ACC112 (cell line): ENCODE results near the gene SEPTIN5.

ENCODE experiments used
- H2AFZ ChIP-seq: fragments of 200-600 bp; sonication (generic); one replicate; pipeline ENCODE4 v1.6.0; 2017; ENCODE audit warnings: antibody characterized with exemption, low read length; ENCODE audit not compliant: unreplicated experiment
- H3K27ac ChIP-seq: fragments of 200-600 bp; sonication (generic); 2 replicates; pipeline ENCODE4 v1.5.1; 2014; ENCODE audit warnings: low read depth, mild to moderate bottlenecking, antibody characterized with exemption, low read length, moderate library complexity
- H3K27me3 ChIP-seq: fragments of 200-600 bp; sonication (generic); 2 replicates; pipeline ENCODE4 v1.6.1; 2014; ENCODE audit warnings: mild to moderate bottlenecking, antibody characterized with exemption, low read length, moderate library complexity, mixed read lengths; ENCODE audit not compliant: insufficient read depth
- H3K36me3 ChIP-seq: fragments of 200-600 bp; sonication (generic); 2 replicates; pipeline ENCODE4 v1.6.1; 2016; ENCODE audit warnings: mild to moderate bottlenecking, antibody characterized with exemption, low read length, moderate library complexity, mixed read lengths; ENCODE audit not compliant: insufficient read depth
- H3K4me1 ChIP-seq: fragments of 200-600 bp; sonication (generic); one replicate; pipeline ENCODE4 v1.6.1; 2016; ENCODE audit warnings: low read length, mixed read lengths; ENCODE audit not compliant: insufficient read depth, unreplicated experiment, control insufficient read depth
- H3K4me3 ChIP-seq: fragments of 200-600 bp; sonication (generic); 2 replicates; pipeline ENCODE4 v1.5.1; 2014; ENCODE audit warnings: mild to moderate bottlenecking, low read depth, low read length
- H3K79me2 ChIP-seq: fragments of 200-600 bp; sonication (generic); one replicate; pipeline ENCODE4 v1.6.0; 2016; ENCODE audit warnings: low read length; ENCODE audit not compliant: control insufficient read depth, unreplicated experiment, insufficient read depth

SEPTIN5 gene

DNA sequence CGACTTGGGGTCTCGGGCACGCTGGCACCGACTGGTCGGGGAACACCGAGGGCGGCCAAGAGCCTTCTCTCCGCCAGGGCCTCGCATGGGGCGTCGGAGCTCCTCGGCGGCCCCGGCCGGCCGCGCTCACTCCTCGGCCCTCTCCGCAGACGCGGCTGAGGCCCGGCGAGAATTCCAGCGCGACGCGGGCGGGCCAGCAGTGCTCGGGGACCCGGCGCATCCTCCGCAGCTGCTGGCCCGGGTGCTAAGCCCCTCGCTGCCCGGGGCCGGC, 51.9 kb downstream of the SEPTIN5 start:
- Histone ChIP-seq H2AFZ (no peak overlapping the region), H3K36me3 (no peaks in the 10 kb centered on the region), H3K27ac (no peak overlapping the region), H3K4me1 (no peaks in the 10 kb centered on the region), H3K79me2 (no peaks in the 10 kb centered on the region), H3K27me3 (peaks cover 30% of the 10 kb centered on the region; the same call in 1 of the 2 replicates), H3K4me3 (peak overlapping the region; percentile 50; the same call in 1 of the 2 replicates)

DNA sequence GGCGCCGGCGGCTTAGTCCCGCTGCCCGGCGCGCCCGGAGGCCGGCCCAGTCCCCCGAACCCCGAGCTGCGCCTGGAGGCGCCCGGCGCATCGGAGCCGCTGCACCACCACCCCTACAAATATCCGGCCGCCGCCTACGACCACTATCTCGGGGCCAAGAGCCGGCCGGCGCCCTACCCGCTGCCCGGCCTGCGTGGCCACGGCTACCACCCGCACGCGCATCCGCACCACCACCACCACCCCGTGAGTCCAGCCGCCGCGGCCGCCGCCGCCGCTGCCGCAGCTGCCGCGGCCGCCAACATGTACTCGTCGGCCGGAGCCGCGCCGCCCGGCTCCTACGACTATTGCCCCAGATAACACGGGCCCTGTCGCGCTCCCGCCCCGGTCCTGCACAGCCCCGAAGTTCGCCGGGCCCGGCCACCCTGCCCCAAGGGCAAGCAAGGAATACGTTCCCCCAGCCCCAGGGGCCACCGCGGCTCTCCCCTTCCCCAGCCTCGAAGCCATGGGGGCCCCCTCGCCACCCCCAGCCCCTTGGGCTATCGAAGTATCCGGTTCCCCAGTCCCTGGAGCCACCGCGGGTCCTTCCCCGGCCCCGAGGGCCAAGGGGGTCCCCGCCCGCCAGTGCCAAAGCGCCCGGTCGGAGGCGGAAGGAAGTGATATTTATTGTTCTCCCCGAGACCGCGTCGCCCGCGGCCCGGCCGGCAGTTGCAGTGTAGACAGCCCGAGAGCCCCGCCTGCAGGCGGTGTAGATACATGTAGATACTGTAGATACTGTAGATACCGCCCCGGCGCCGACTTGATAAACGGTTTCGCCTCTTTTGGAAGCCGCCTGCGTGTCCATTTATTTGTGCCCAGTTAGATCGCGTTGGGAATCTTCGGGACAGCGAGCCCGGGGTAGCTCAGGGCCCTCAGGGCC, 52.5 kb downstream of the SEPTIN5 start:
- H2AFZ ChIP-seq, result no peak overlapping the region
- H3K79me2 ChIP-seq, result no peaks in the 10 kb centered on the region
- H3K27me3 ChIP-seq, result peaks cover 26% of the 10 kb centered on the region; the same call in 1 of the 2 replicates
- H3K4me3 ChIP-seq, result peak overlapping the region; percentile 50
- no peak overlapping the region for H3K27ac ChIP-seq
- H3K36me3 ChIP-seq, result no peaks in the 10 kb centered on the region
- H3K4me1 ChIP-seq, result no peaks in the 10 kb centered on the region

- H3K4me3 ChIP-seq, result peak overlapping the region; percentile 50; the same call in 1 of the 2 replicates
- no peak overlapping the region for H3K27ac ChIP-seq
- H3K79me2 ChIP-seq, result no peaks in the 10 kb centered on the region
- H3K4me1 ChIP-seq, result no peaks in the 10 kb centered on the region
- H2AFZ ChIP-seq, result no peak overlapping the region
- peaks cover 26% of the 10 kb centered on the region; the same call in 1 of the 2 replicates for H3K27me3 ChIP-seq
- no peaks in the 10 kb centered on the region for H3K36me3 ChIP-seq
Observed at GRCh38 chr22:19767427-19768341, 53.4 kb downstream of the SEPTIN5 start.

- Histone ChIP-seq H3K27ac (no peak overlapping the region), H3K36me3 (no peaks in the 10 kb centered on the region), H2AFZ (no peak overlapping the region), H3K4me1 (no peaks in the 10 kb centered on the region), H3K79me2 (no peaks in the 10 kb centered on the region), H3K27me3 (peaks cover 26% of the 10 kb centered on the region; the same call in 1 of the 2 replicates), H3K4me3 (no peak overlapping the region)
Observed at GRCh38 chr22:19769393-19769715, 55.1 kb downstream of the SEPTIN5 start.

GRCh38 chr22:19770349-19771220, 56.3 kb downstream of the SEPTIN5 start:
- H3K36me3 ChIP-seq, result no peaks in the 10 kb centered on the region
- H3K27ac ChIP-seq, result no peak overlapping the region
- H3K4me1 ChIP-seq, result no peaks in the 10 kb centered on the region
- no peak overlapping the region for H2AFZ ChIP-seq
- H3K79me2 ChIP-seq, result no peaks in the 10 kb centered on the region
- no peak overlapping the region for H3K4me3 ChIP-seq
- peaks cover 18% of the 10 kb centered on the region; the same call in 1 of the 2 replicates for H3K27me3 ChIP-seq

DNA sequence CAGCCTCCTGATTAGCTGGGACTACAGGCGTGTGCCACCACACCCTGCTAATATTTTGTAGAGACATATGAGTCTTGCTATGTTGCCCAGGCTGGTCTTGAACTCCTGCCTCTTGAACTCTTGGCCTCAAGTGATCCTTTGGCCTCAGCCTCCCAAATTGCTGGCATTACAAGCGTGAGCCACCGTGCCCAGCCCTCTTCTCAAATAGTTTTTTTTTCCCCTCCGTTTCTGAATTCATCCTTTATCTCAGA, 58.0 kb downstream of the SEPTIN5 start:
- H3K4me1 ChIP-seq, result no peaks in the 10 kb centered on the region
- H2AFZ ChIP-seq, result no peak overlapping the region
- H3K27ac ChIP-seq, result no peak overlapping the region
- H3K36me3 ChIP-seq, result no peaks in the 10 kb centered on the region
- H3K79me2 ChIP-seq, result no peaks in the 10 kb centered on the region
- no peak overlapping the region for H3K4me3 ChIP-seq
- H3K27me3 ChIP-seq, result peaks cover 9% of the 10 kb centered on the region; the same call in 1 of the 2 replicates
